Natural killer cell (primary cell): ENCODE results near the gene PILRA. TPM values are rescaled to one million over a fixed set of nuclear protein-coding genes. Genes with fewer than 3 reads are reported as not detected.
"Not testable (repeated sequence)": the region's sequence is repeated elsewhere in the genome, so short reads cannot be mapped to it uniquely, and the experiment has no call there.

Experiments
- ATAC-seq, 3 donors: fragments of 150-1000 bp in 2 of 3; fragments of 200-7000 bp in 1 of 3; cut with Tn5 transposase; 1 replicate in 1 of 3; 2 replicates in 2 of 3; pipeline ENCODE4 v1.10.0; 2021; ENCODE audit warnings: mild to moderate bottlenecking in 2 of 3, moderate library complexity in 2 of 3
- DNase-seq, 2 donors: peaks; one replicate each; pipeline versions ENCODE4 v3.0.0 to v3.0.0-alpha.2; 2013 to 2021; ENCODE audit warnings: mixed read lengths in 1 of 2
- H3K27ac ChIP-seq: one replicate; pipeline ENCODE4 v1.5.1; 2013; ENCODE audit warnings: mild to moderate bottlenecking, low read length
- H3K27me3 ChIP-seq: one replicate; pipeline ENCODE4 v1.6.1; 2013; ENCODE audit warnings: low read length; ENCODE audit not compliant: control insufficient read depth, insufficient read depth
- H3K36me3 ChIP-seq: one replicate; pipeline ENCODE4 v1.6.1; 2013; ENCODE audit warnings: low read length; ENCODE audit not compliant: control insufficient read depth, insufficient read depth
- H3K4me1 ChIP-seq: one replicate; pipeline ENCODE4 v1.6.1; 2013; ENCODE audit warnings: low read length; ENCODE audit not compliant: control insufficient read depth, insufficient read depth
- H3K4me3 ChIP-seq: one replicate; pipeline ENCODE4 v1.5.1; 2013; ENCODE audit warnings: low read length
- H3K9me3 ChIP-seq: one replicate; pipeline ENCODE4 v1.6.1; 2013; ENCODE audit warnings: low read length; ENCODE audit not compliant: control insufficient read depth, insufficient read depth
- H3K27ac Mint-ChIP-seq, 2 donors: one replicate each; pipeline ENCODE4 v1.8.0; 2022; ENCODE audit warnings: mild to moderate bottlenecking in 2 of 2, mixed read lengths in 2 of 2, moderate library complexity in 1 of 2
- H3K27me3 Mint-ChIP-seq, 2 donors: one replicate each; pipeline ENCODE4 v1.8.0; 2022; ENCODE audit warnings: low read depth in 2 of 2, mixed read lengths in 2 of 2
- H3K36me3 Mint-ChIP-seq: one replicate; pipeline ENCODE4 v1.8.0; 2022; ENCODE audit warnings: mixed read lengths
- H3K4me1 Mint-ChIP-seq, 2 donors: one replicate each; pipeline ENCODE4 v1.8.0; 2022; ENCODE audit warnings: mixed read lengths in 2 of 2
- H3K4me3 Mint-ChIP-seq: one replicate; pipeline ENCODE4 v1.8.0; 2022; ENCODE audit warnings: mild to moderate bottlenecking, moderate library complexity, mixed read lengths
- H3K9me3 Mint-ChIP-seq, 2 donors: one replicate each; pipeline ENCODE4 v1.8.0; 2022; ENCODE audit warnings: mixed read lengths in 2 of 2
- CTCF ChIP-seq: fragments of 200-600 bp; IDR thresholded peaks from one replicate; pipeline ENCODE4 v1.8.0; 2022; ENCODE audit warnings: antibody characterized with exemption
- WGBS: methylation state at CpG from one replicate; pipeline ENCODE4 v1.1.7; 2013; ENCODE audit warnings: missing lambda C conversion rate; ENCODE audit not compliant: insufficient coverage; 5-methylcytosine and 5-hydroxymethylcytosine counted together
- intact Hi-C: fragments of 100-400 bp; cut with micrococcal nuclease; formaldehyde crosslinking; loops from one replicate; pipeline ENCODE4 v1.14.2; 2022
- total RNA-seq, 4 donors: library from RNA; stranded (reverse); fragments of 120-200 nt in 1 of 4; gene quantifications; one replicate each; pipeline versions ENCODE4 v1.2.3 to v1.2.4, GENCODE V29; 2013 to 2022

PILRA gene
- total RNA-seq, 3 donors from 2014 or later (not counting 1 experiment from before 2014, with no cell fraction given), result 18.8 to 38.8 (median 29.4) TPM

GRCh38 chr7:100360135-100360854 is 13.0 kb upstream of the PILRA start:
- DNase-seq (no peak), ATAC-seq (no peak)
- Histone ChIP-seq H3K27me3 (no peaks in the 10 kb centered on the region), H3K4me1 (peaks cover 26% of the 10 kb centered on the region), H3K27ac (no peak overlapping the region), H3K9me3 (no peaks in the 10 kb centered on the region), H3K4me3 (no peak overlapping the region), H3K36me3 (peaks cover 81% of the 10 kb centered on the region)
- H3K4me1 Mint-ChIP-seq, result peaks cover 17 to 42% of the 10 kb centered on the region in 2 donors
- peak overlapping the region; percentile 1 for H3K4me3 Mint-ChIP-seq
- TF ChIP-seq CTCF, result no peak
- no peaks in the 10 kb centered on the region for H3K27me3 Mint-ChIP-seq
- H3K9me3 Mint-ChIP-seq, result no peaks in the 10 kb centered on the region
- H3K36me3 Mint-ChIP-seq, result peaks cover 23% of the 10 kb centered on the region
- WGBS, result 98% methylated on average over 3 of the region's 3 CpGs
- intact Hi-C loops, result no loop called here
- H3K27ac Mint-ChIP-seq, result peak overlapping the region; percentile 66 to 68

GRCh38 chr7:100363098-100363497 is 10.2 kb upstream of the PILRA start:
- no peak for TF ChIP-seq CTCF
- ATAC-seq, result no peak
- no peaks in the 10 kb centered on the region for H3K9me3 Mint-ChIP-seq
- intact Hi-C loops, result no loop called here
- Histone ChIP-seq H3K4me3 (no peak overlapping the region), H3K27me3 (no peaks in the 10 kb centered on the region), H3K36me3 (peaks cover 56% of the 10 kb centered on the region), H3K27ac (no peak overlapping the region), H3K9me3 (no peaks in the 10 kb centered on the region), H3K4me1 (peaks cover 41% of the 10 kb centered on the region)
- peak overlapping the region; percentile 96 for H3K27ac Mint-ChIP-seq
- no peak for DNase-seq
- no peak overlapping the region for H3K4me3 Mint-ChIP-seq
- no peaks in the 10 kb centered on the region for H3K27me3 Mint-ChIP-seq
- peaks cover 23% of the 10 kb centered on the region for H3K36me3 Mint-ChIP-seq
- peaks cover 43 to 54% of the 10 kb centered on the region in 2 donors for H3K4me1 Mint-ChIP-seq

GRCh38 chr7:100363797-100364196 is 9.5 kb upstream of the PILRA start:
- H3K4me3 ChIP-seq, H3K4me3 Mint-ChIP-seq, intact Hi-C loops, H3K9me3 Mint-ChIP-seq, DNase-seq, H3K27me3 ChIP-seq, H3K27ac ChIP-seq, H3K27me3 Mint-ChIP-seq, ATAC-seq, H3K9me3 ChIP-seq: not testable (repeated sequence)
- Histone ChIP-seq H3K36me3 (peaks cover 49% of the 10 kb centered on the region), H3K4me1 (peaks cover 44% of the 10 kb centered on the region)
- peaks cover 50 to 61% of the 10 kb centered on the region in 2 donors for H3K4me1 Mint-ChIP-seq
- peaks cover 23% of the 10 kb centered on the region for H3K36me3 Mint-ChIP-seq
- 98% methylated on average over 7 of the region's 7 CpGs for WGBS
- peak overlapping the region; percentile 96 for H3K27ac Mint-ChIP-seq

- peak overlapping the region; percentile 96 for H3K27ac ChIP-seq
- no peaks in the 10 kb centered on the region for H3K9me3 ChIP-seq
- H3K27me3 ChIP-seq, result no peaks in the 10 kb centered on the region
- peaks cover 46% of the 10 kb centered on the region for H3K4me1 ChIP-seq
- 97% methylated on average over 6 of the region's 6 CpGs for WGBS
- H3K4me1 Mint-ChIP-seq, result peaks cover 55 to 67% of the 10 kb centered on the region in 2 donors
- ATAC-seq, result no peak
- DNase-seq, result no peak
- H3K27me3 Mint-ChIP-seq, result no peaks in the 10 kb centered on the region
- peaks cover 42% of the 10 kb centered on the region for H3K36me3 ChIP-seq
- no peak for TF ChIP-seq CTCF
- H3K4me3 ChIP-seq, result no peak overlapping the region
- H3K36me3 Mint-ChIP-seq, result peaks cover 23% of the 10 kb centered on the region
- intact Hi-C loops, result no loop called here
- no peaks in the 10 kb centered on the region for H3K9me3 Mint-ChIP-seq
- H3K27ac Mint-ChIP-seq, result peak overlapping the region; percentile 96
- H3K4me3 Mint-ChIP-seq, result no peak overlapping the region
Observed at GRCh38 chr7:100364480-100364879, 8.8 kb upstream of the PILRA start.

GRCh38 chr7:100365998-100366367 is 7.3 kb upstream of the PILRA start:
- H3K36me3 Mint-ChIP-seq, result peaks cover 12% of the 10 kb centered on the region
- H3K4me1 ChIP-seq, result peaks cover 61% of the 10 kb centered on the region
- H3K9me3 Mint-ChIP-seq, H3K9me3 ChIP-seq, H3K27me3 Mint-ChIP-seq, ATAC-seq, H3K4me3 ChIP-seq, H3K27me3 ChIP-seq: not testable (repeated sequence)
- DNase-seq, result peak in 1 of 2 donors; percentile 5
- peak overlapping the region; percentile 96 for H3K27ac ChIP-seq
- peak overlapping the region; percentile 96 for H3K27ac Mint-ChIP-seq
- peaks cover 58 to 67% of the 10 kb centered on the region in 2 donors for H3K4me1 Mint-ChIP-seq
- 93% methylated on average over 3 of the region's 7 CpGs for WGBS
- intact Hi-C loops, result loop anchor here (5.0 kb wide), 1 partner anchor 36 kb away; no protein-coding TSS in a partner anchor
- H3K4me3 Mint-ChIP-seq, result peak overlapping the region; percentile 62
- H3K36me3 ChIP-seq, result peaks cover 30% of the 10 kb centered on the region
